NCI-H1694 treated with DMSO at 0.1 percent for 48 hours (cell line): ENCODE measurements around the gene SCYGR6.

Experiments
- DNase-seq: peaks from one replicate; lab custom pipeline; 2025; lab: John Stamatoyannopoulos, UW

SCYGR6 gene

GRCh38 chr2:227713291-227713690 is 11.3 kb downstream of the SCYGR6 start:
- DNase-seq = no peak

GRCh38 chr2:227710986-227711385 is 13.6 kb downstream of the SCYGR6 start:
- no peak for DNase-seq

GRCh38 chr2:227707390-227707789 is 17.2 kb downstream of the SCYGR6 start:
- no peak for DNase-seq

- DNase-seq = no peak
Measured at GRCh38 chr2:227706859-227707258, 17.7 kb downstream of the SCYGR6 start.

GRCh38 chr2:227703961-227704360 is 20.6 kb downstream of the SCYGR6 start:
- DNase-seq = no peak

GRCh38 chr2:227703280-227703732 is 21.3 kb downstream of the SCYGR6 start:
- DNase-seq = no peak

GRCh38 chr2:227701556-227701955 is 23.0 kb downstream of the SCYGR6 start:
- DNase-seq = no peak

- no peak for DNase-seq
Measured at GRCh38 chr2:227696990-227697679, 27.4 kb downstream of the SCYGR6 start.

GRCh38 chr2:227687189-227687588 is 37.4 kb downstream of the SCYGR6 start:
- no peak for DNase-seq

- DNase-seq = no peak
Measured at GRCh38 chr2:227684258-227684657, 40.3 kb downstream of the SCYGR6 start.

- DNase-seq = no peak
Measured at GRCh38 chr2:227677928-227678327, 46.6 kb downstream of the SCYGR6 start.

GRCh38 chr2:227674485-227674884 is 50.1 kb downstream of the SCYGR6 start:
- no peak for DNase-seq
